HepG2 (cell line): ENCODE results near the gene ACER3. TPM values are rescaled to one million over a fixed set of nuclear protein-coding genes. Genes with fewer than 3 reads are reported as not detected.

Experiments
- ELF1 ChIP-seq: sonication (generic); formaldehyde crosslinking; IDR thresholded peaks from 2 replicates; pipeline ENCODE4 v1.4.0; 2020; ENCODE audit warnings: missing genetic modification reagents
- FOSL1 ChIP-seq: sonication (generic); formaldehyde crosslinking; IDR thresholded peaks from 2 replicates; pipeline ENCODE4 v1.9.0; 2021; ENCODE audit warnings: missing genetic modification reagents, borderline replicate concordance
- GABPA ChIP-seq, 2 experiments: IDR thresholded peaks; 2 replicates each; pipeline ENCODE4 v1.6.1; 2011 to 2016; ENCODE audit warnings: low read depth in 2 of 2, low read length in 1 of 2, missing biosample characterization in 1 of 2, missing genetic modification characterization in 1 of 2
- GATAD2A ChIP-seq: IDR thresholded peaks from 2 replicates; pipeline ENCODE4 v1.6.1; 2016
- HOXA5 ChIP-seq: sonication (generic); formaldehyde crosslinking; IDR thresholded peaks from 2 replicates; pipeline ENCODE4 v1.4.0; 2020; ENCODE audit warnings: missing genetic modification reagents
- JDP2 ChIP-seq: sonication (generic); formaldehyde crosslinking; IDR thresholded peaks from 2 replicates; pipeline ENCODE4 v1.8.1; 2022; ENCODE audit warnings: missing genetic modification reagents, borderline replicate concordance
- NR2F2 ChIP-seq: IDR thresholded peaks from 2 replicates; pipeline ENCODE4 v1.6.1; 2012; ENCODE audit warnings: low read depth, inconsistent platforms, borderline replicate concordance
- NR3C1 ChIP-seq: sonication (generic); formaldehyde crosslinking; IDR thresholded peaks from 2 replicates; pipeline ENCODE4 v1.4.0; 2020; ENCODE audit warnings: missing genetic modification reagents
- PBX2 ChIP-seq: IDR thresholded peaks from 2 replicates; pipeline ENCODE4 v1.6.1; 2016; ENCODE audit warnings: control low read depth
- POGZ ChIP-seq: sonication (generic); formaldehyde crosslinking; IDR thresholded peaks from 2 replicates; pipeline ENCODE4 v1.4.0; 2020; ENCODE audit warnings: mild to moderate bottlenecking, missing genetic modification reagents
- TAF1 ChIP-seq: sonication (generic); formaldehyde crosslinking; IDR thresholded peaks from 2 replicates; pipeline ENCODE4 v1.4.0; 2020; ENCODE audit warnings: missing genetic modification reagents
- TCF7L2 ChIP-seq: IDR thresholded peaks from 2 replicates; pipeline ENCODE4 v1.6.1; 2011; ENCODE audit warnings: mild to moderate bottlenecking, low read depth, low read length, moderate library complexity
- WIZ ChIP-seq: sonication (generic); formaldehyde crosslinking; IDR thresholded peaks from 2 replicates; pipeline ENCODE4 v1.5.1; 2020; ENCODE audit warnings: mild to moderate bottlenecking, missing genetic modification reagents
- ZBTB20 ChIP-seq: sonication (generic); formaldehyde crosslinking; IDR thresholded peaks from 2 replicates; pipeline ENCODE4 v1.8.1; 2023; ENCODE audit warnings: missing genetic modification reagents, low read depth, mild to moderate bottlenecking, borderline replicate concordance
- ZBTB7A ChIP-seq: sonication (generic); formaldehyde crosslinking; IDR thresholded peaks from 2 replicates; pipeline ENCODE4 v1.8.0; 2022; ENCODE audit warnings: mild to moderate bottlenecking, missing genetic modification reagents
- ZFP82 ChIP-seq: sonication (generic); formaldehyde crosslinking; IDR thresholded peaks from 2 replicates; pipeline ENCODE4 v1.5.1; 2020; ENCODE audit warnings: mild to moderate bottlenecking, missing genetic modification reagents, borderline replicate concordance
- ZNF235 ChIP-seq: sonication (generic); formaldehyde crosslinking; IDR thresholded peaks from 2 replicates; pipeline ENCODE4 v1.8.1; 2023; ENCODE audit warnings: mild to moderate bottlenecking, missing genetic modification reagents, borderline replicate concordance
- ZNF282 ChIP-seq: fragments of 450-650 bp; IDR thresholded peaks from 2 replicates; pipeline ENCODE4 v1.6.1; 2018; ENCODE audit not compliant: partially characterized antibody
- ZNF30 ChIP-seq: sonication (generic); formaldehyde crosslinking; IDR thresholded peaks from 2 replicates; pipeline ENCODE4 v1.5.0; 2020; ENCODE audit warnings: mild to moderate bottlenecking, missing genetic modification reagents
- ZNF350 ChIP-seq: sonication (generic); formaldehyde crosslinking; IDR thresholded peaks from 2 replicates; pipeline ENCODE4 v1.4.0; 2020; ENCODE audit warnings: mild to moderate bottlenecking, low read depth, missing genetic modification reagents, borderline replicate concordance
- ZNF572 ChIP-seq: sonication (generic); formaldehyde crosslinking; IDR thresholded peaks from 2 replicates; pipeline ENCODE4 v1.5.1; 2020; ENCODE audit warnings: mild to moderate bottlenecking, missing genetic modification reagents
- ZNF788 ChIP-seq: sonication (generic); formaldehyde crosslinking; IDR thresholded peaks from 2 replicates; pipeline ENCODE4 v1.5.0; 2020; ENCODE audit warnings: mild to moderate bottlenecking, missing genetic modification reagents, borderline replicate concordance
- ZNF839 ChIP-seq: sonication (generic); formaldehyde crosslinking; IDR thresholded peaks from 2 replicates; pipeline ENCODE4 v1.4.0; 2020; ENCODE audit warnings: missing genetic modification reagents, mild to moderate bottlenecking, borderline replicate concordance
- ZNF883 ChIP-seq: sonication (generic); formaldehyde crosslinking; IDR thresholded peaks from 2 replicates; pipeline ENCODE4 v1.5.1; 2020; ENCODE audit warnings: mild to moderate bottlenecking, missing genetic modification reagents; ENCODE audit errors: not compliant biosample characterization
- ZSCAN21 ChIP-seq: sonication (generic); formaldehyde crosslinking; IDR thresholded peaks from 2 replicates; pipeline ENCODE4 v1.8.0; 2022; ENCODE audit warnings: mild to moderate bottlenecking, missing genetic modification reagents, moderate library complexity, borderline replicate concordance
- polyA plus RNA-seq, 8 experiments: library from polyadenylated mRNA; depleted of rRNA in 3 of 8; stranded (reverse) in 7 of 8; unstranded in 1 of 8; fragments of >200 nt; fragmentation: Illumina TruSeq in 4 of 8; extraction: Trizol in 4 of 8; gene quantifications; 2 replicates each; pipeline versions ENCODE4 v1.2.1 to v1.2.3, GENCODE V29; 2011 to 2016; ENCODE audit warnings: low read depth in 4 of 8, missing spikeins in 1 of 8, mixed read lengths in 1 of 8; ENCODE audit not compliant: insufficient read depth in 1 of 8
- total RNA-seq, 5 experiments: library from RNA; depleted of rRNA; stranded (reverse); fragments of >200 nt; fragmentation: Illumina TruSeq; extraction: Trizol; gene quantifications; 2 replicates each; pipeline ENCODE4 v1.2.3, GENCODE V29; 2016; ENCODE audit warnings: low read depth in 1 of 5
- TF ChIP-seq, protein P1 (sequence below): sonication (generic); formaldehyde crosslinking; IDR thresholded peaks from 2 replicates; pipeline ENCODE4 v1.4.0; 2020; ENCODE audit warnings: missing genetic modification reagents

Gene ACER3
- total and polyA plus RNA-seq, 2 of the 13 experiments (the other 11 are each of a cell fraction or from before 2014, with no cell fraction given): 6.0 to 9.8 TPM

DNA sequence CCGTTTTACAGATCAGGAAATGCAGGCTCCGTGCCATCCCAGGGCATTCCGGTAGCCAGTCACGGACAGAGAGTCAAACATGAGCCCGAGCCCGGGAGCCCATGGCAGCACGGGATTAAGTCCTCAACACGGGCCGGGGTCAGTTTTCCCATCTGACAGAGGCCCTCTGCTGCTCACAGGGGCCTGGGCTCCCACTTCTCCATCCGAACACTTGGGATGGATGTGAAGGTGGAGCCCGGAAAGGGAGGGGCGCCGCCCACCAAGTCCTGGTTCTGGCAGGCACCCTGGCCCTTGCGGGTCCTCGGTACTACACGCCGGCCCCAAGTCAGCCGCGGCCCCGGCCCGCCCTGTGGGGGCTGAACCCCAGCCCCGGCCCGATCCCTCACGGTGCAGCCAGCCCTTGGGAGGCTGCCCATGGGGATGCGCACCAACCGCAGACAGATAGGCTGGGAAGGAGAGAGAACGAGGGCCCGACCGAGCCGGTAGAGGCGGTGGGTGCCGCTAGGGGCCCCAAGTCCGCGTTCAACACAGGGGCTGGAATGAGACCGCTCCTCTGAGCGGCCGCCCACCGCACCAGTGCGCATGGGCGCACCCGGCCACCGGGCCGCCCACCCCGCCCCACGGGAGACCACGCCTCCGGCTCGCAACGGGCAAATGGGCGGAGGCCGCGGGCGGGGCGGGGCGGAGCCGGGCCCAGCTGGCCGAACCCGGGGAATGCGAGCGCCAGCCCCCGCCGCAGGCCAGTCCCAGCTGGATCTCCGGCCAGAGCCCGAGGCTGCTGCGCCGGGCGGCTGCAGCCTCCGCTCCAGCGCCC is 205.7 kb downstream of the ACER3 start, which contains the start of gene CAPN5 (continued):
- TF ChIP-seq, protein P1, sequence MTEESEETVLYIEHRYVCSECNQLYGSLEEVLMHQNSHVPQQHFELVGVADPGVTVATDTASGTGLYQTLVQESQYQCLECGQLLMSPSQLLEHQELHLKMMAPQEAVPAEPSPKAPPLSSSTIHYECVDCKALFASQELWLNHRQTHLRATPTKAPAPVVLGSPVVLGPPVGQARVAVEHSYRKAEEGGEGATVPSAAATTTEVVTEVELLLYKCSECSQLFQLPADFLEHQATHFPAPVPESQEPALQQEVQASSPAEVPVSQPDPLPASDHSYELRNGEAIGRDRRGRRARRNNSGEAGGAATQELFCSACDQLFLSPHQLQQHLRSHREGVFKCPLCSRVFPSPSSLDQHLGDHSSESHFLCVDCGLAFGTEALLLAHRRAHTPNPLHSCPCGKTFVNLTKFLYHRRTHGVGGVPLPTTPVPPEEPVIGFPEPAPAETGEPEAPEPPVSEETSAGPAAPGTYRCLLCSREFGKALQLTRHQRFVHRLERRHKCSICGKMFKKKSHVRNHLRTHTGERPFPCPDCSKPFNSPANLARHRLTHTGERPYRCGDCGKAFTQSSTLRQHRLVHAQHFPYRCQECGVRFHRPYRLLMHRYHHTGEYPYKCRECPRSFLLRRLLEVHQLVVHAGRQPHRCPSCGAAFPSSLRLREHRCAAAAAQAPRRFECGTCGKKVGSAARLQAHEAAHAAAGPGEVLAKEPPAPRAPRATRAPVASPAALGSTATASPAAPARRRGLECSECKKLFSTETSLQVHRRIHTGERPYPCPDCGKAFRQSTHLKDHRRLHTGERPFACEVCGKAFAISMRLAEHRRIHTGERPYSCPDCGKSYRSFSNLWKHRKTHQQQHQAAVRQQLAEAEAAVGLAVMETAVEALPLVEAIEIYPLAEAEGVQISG (CRISPR knock-in tag): no peak; the same call in 1 of the 2 replicates
- no peak for TF ChIP-seq ZNF30 (CRISPR knock-in tag)
- no peak for TF ChIP-seq ZFP82
- TF ChIP-seq NR3C1 (CRISPR knock-in tag): no peak
- peak; percentile 25; the same call in 1 of the 2 replicates for TF ChIP-seq TAF1 (CRISPR knock-in tag)
- TF ChIP-seq ZNF350 (CRISPR knock-in tag): peak; percentile 44; the same call in 1 of the 2 replicates
- TF ChIP-seq ZNF839 (CRISPR knock-in tag): no peak
- TF ChIP-seq GABPA (IDR thresholded peaks at IDR 0.05; ENCODE audit: low read depth, low read length): no peak
- no peak for TF ChIP-seq GABPA (CRISPR knock-in tag; IDR thresholded peaks at IDR 0.05; ENCODE audit: low read depth)
- TF ChIP-seq POGZ (CRISPR knock-in tag): no peak
- no peak for TF ChIP-seq ELF1
- no peak for TF ChIP-seq JDP2
- peak; percentile 63; the same call in 1 of the 2 replicates for TF ChIP-seq WIZ (CRISPR knock-in tag)
- TF ChIP-seq PBX2 (CRISPR knock-in tag): no peak
- TF ChIP-seq NR2F2: no peak
- TF ChIP-seq ZNF282: no peak
- no peak for TF ChIP-seq TCF7L2
- no peak for TF ChIP-seq ZNF572
- no peak; the same call in 1 of the 2 replicates for TF ChIP-seq ZBTB7A (CRISPR knock-in tag)
- 0 out of 2 replicates have a peak, but pooled peaks have one; percentile 19 for TF ChIP-seq ZBTB20 (CRISPR knock-in tag)
- no peak for TF ChIP-seq GATAD2A (CRISPR knock-in tag)
- peak; percentile 67; the same call in 1 of the 2 replicates for TF ChIP-seq ZNF235 (CRISPR knock-in tag)
- no peak for TF ChIP-seq FOSL1 (CRISPR knock-in tag)
- TF ChIP-seq HOXA5 (CRISPR knock-in tag): no peak
- TF ChIP-seq ZSCAN21 (CRISPR knock-in tag): peak; percentile 47; the same call in 1 of the 2 replicates
- peak; percentile 25 for TF ChIP-seq ZNF883
- 0 out of 2 replicates have a peak, but pooled peaks have one; percentile 43 for TF ChIP-seq ZNF788
